GM21390 (cell line): Measurements from ENCODE around the gene ABCF1.
A peak's percentile ranks its signal among the peaks of the same experiment; 100 is the strongest.

Experiments used
- ATAC-seq: cut with Tn5 transposase; IDR thresholded peaks from one replicate; pipeline ENCODE4 v1.9.1; 2021; ENCODE audit not compliant: unreplicated experiment

The ABCF1 gene

GRCh38 chr6:30618270-30618797 lies 47.1 kb downstream of the ABCF1 start:
- ATAC-seq, result no peak

DNA sequence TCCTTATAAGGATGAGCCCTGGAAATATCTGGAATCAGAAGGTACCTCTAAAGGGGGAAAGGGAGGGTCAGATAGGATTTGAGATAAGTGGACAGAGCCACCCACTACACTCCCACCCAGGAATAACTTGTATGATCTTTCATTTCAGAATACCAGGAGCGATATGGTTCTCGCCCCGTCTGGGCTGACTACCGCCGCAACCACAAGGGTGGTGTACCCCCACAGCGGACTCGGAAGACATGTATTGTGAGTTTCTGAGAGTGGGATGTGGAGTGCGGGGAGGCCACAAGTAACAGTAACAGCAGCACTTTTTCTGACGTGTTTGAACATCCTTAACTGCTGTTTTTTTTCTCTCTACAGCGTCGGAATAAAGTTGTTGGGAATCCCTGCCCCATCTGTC lies 48.3 kb downstream of the ABCF1 start:
- ATAC-seq, result no peak

- ATAC-seq, result no peak
These were observed 54.3 kb downstream of the ABCF1 start for GRCh38 chr6:30625511-30625910.

GRCh38 chr6:30626484-30627366 lies 55.5 kb downstream of the ABCF1 start, which contains the start of gene ATAT1:
TSS of gene ATAT1 (plus strand) at chr6:30626874.
- peak; percentile 86 for ATAC-seq

- ATAC-seq, result no peak
These were observed 64.6 kb downstream of the ABCF1 start for GRCh38 chr6:30635834-30636233.

- no peak for ATAC-seq
These were observed 69.2 kb downstream of the ABCF1 start for GRCh38 chr6:30640481-30640880.

DNA sequence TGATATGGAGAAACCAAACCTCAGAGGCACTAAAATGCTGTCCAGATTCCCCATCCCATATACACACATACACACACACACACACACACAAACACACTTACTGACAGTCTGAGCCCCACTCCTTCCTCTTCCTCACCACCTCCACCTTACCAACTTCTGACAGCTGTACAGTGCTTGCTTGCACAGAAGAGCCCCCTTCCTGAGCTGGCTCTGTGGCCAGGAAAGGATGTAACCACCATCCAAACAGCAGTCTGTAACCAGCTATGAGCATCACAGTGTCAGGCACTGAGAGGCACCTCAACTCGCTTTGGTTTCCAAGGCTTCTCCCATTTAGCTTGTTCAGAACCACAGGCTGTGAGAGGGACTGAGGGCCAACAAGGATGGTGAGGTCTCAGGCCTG lies 69.8 kb downstream of the ABCF1 start:
- no peak for ATAC-seq
